Measurements from ENCODE around the gene PIAS4. TPM values are rescaled to one million over a fixed set of nuclear protein-coding genes. Genes with fewer than 3 reads are reported as not detected.
A peak's percentile ranks its signal among the peaks of the same experiment; 100 is the strongest.
"Not testable (repeated sequence)": the region's sequence is repeated elsewhere in the genome, so short reads cannot be mapped to it uniquely, and the experiment has no call there.

PIAS4 gene
- total RNA-seq, 2 donors from 2014 or later, result 32.8 to 39.1 TPM

DNA sequence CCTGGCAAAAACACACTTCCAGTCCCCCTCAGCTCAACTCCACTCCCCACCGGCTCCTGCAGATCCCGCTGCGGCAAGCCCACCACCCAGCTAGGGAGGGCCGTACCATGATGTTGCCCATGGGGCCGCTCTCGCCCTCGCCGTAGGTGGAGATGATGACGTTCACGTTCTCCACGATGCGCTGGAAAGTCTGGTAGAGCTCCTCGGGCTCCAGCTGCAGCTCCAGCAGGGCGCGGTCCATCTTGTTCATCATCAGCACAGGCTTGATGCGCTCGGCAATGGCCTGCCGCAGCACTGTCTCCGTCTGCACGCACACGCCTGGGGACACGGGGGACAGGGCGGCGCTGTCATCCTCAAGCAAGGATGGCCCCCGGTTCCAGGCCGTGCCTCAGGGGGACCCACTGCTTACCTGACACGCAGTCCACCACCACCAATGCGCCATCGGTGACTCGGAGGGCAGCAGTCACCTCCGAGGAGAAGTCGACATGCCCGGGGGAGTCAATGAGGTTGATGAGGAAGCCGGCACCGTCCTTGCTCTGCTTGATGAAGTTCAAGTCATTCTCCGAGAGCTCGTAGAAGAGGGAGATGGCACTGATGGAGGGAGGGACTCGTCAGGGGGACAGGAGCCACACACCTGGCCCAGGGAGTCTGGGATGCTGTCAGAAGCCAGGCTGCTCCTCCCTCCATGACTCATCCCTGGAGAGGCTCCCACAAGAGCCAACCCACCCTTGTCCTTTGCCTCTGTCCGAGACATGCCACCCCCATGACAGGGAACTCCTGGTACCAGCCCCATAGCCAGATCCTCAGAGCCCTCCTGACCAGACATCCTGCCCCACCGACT is 24.6 kb upstream of the PIAS4 start:
- Mint-ChIP-seq H3K36me3 (ENCODE audit: low read depth) (peaks cover 77% of the 10 kb centered on the region), H3K4me1 (peaks cover 28% of the 10 kb centered on the region), H3K4me3 (peak overlapping the region; percentile 98), H3K27me3 (no peaks in the 10 kb centered on the region), H3K27ac (peak overlapping the region; percentile 97), H3K9me3 (no peaks in the 10 kb centered on the region)
- no peak for ATAC-seq (replicated peaks)

- Mint-ChIP-seq H3K9me3 (no peaks in the 10 kb centered on the region), H3K36me3 (ENCODE audit: low read depth) (peaks cover 71% of the 10 kb centered on the region), H3K4me3 (peak overlapping the region; percentile 98), H3K27ac (peak overlapping the region; percentile 97), H3K27me3 (no peaks in the 10 kb centered on the region), H3K4me1 (peaks cover 28% of the 10 kb centered on the region)
- ATAC-seq (replicated peaks), result no peak
Measured at GRCh38 chr19:3983542-3983914, 24.0 kb upstream of the PIAS4 start.

DNA sequence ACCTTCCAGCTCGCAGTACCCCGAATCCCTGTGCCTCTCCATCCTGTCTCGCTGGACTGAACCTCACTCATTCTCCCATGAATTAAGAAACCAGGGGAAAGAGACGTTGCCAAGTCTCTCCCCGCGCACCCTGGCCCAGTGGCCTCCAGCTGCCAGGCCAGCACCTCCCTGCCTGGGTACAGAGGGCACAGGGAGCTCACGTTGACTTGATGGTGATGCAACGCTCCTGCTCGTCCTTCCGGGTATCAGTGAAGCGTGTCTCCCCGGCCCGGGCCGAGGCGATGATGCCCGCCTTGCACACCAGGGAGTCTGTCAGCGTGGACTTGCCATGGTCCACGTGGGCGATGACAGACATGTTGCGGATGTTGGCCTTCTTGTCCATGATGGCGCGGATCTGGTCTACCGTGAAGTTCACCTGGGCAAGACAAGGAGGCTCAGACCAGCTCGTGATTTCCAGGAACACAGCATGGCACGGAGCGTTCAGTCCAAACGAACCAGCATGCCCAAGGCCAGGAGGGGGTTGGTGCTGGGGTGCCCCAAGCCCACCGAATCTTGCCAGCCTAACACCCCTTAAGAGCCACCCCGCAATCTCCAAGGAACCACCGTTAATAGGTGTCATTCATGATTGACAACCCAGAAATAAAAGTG is 23.5 kb upstream of the PIAS4 start:
- Mint-ChIP-seq H3K9me3 (no peaks in the 10 kb centered on the region), H3K27ac (peak overlapping the region; percentile 97), H3K27me3 (no peaks in the 10 kb centered on the region), H3K4me3 (peak overlapping the region; percentile 98), H3K36me3 (ENCODE audit: low read depth) (peaks cover 66% of the 10 kb centered on the region), H3K4me1 (peaks cover 28% of the 10 kb centered on the region)
- ATAC-seq (replicated peaks), result no peak

GRCh38 chr19:3984584-3984907 is 23.0 kb upstream of the PIAS4 start:
- Mint-ChIP-seq H3K27me3 (no peaks in the 10 kb centered on the region), H3K9me3 (no peaks in the 10 kb centered on the region), H3K4me3 (peak overlapping the region; percentile 98), H3K4me1 (peaks cover 28% of the 10 kb centered on the region), H3K36me3 (ENCODE audit: low read depth) (peaks cover 61% of the 10 kb centered on the region), H3K27ac (peak overlapping the region; percentile 97)
- ATAC-seq (replicated peaks), result no peak

DNA sequence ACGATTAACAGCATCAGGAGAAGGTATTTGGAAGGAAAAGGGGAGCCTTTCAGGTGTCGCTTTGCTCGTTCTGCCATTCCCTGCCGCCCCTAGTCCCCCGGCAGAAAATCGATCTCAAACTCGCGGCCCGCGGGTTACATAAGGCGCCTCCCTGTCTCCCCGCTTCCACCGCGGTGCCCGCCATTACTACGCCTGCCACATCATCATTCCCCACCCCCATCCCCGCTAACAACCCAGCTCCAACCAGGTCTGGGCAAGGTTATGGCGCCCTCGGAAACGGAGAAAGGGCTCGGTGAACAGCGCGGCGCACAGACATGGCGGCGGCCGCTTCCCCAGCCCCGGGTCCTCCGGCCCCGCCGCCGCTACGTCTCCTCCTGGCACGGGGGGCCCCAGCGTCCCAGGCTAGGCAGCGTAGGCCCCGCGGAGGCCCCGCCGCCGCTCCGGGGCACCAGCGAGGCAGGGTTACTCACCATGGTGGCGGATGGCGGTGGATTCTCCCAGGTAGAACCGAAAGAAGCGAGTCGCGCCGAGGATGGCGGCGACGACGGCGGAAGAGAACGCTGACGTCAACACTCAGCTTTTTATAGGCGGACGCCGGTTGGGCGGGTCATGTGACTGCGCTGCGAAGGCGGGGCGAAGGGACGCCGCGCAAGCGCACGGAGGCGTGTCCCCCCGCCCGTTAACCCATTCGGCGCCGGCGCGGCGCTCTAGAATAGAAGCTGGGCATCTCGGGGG is 22.5 kb upstream of the PIAS4 start, which contains the start of gene EEF2:
TSS of gene EEF2 (minus strand) at position 556 of the 735 bp plus-strand sequence. CDS start at position 473, 83 bp downstream.
- Mint-ChIP-seq H3K27ac (peak within 1 kb of the TSS; percentile 97), H3K4me1 (peaks cover 28% of the 10 kb centered on the region), H3K9me3 (no peaks in the 10 kb centered on the region), H3K36me3 (ENCODE audit: low read depth) (peaks cover 55% of the 10 kb centered on the region), H3K4me3 (peak within 1 kb of the TSS; percentile 98), H3K27me3 (no peaks in the 10 kb centered on the region)
- peak; percentile 50 for ATAC-seq (replicated peaks)

DNA sequence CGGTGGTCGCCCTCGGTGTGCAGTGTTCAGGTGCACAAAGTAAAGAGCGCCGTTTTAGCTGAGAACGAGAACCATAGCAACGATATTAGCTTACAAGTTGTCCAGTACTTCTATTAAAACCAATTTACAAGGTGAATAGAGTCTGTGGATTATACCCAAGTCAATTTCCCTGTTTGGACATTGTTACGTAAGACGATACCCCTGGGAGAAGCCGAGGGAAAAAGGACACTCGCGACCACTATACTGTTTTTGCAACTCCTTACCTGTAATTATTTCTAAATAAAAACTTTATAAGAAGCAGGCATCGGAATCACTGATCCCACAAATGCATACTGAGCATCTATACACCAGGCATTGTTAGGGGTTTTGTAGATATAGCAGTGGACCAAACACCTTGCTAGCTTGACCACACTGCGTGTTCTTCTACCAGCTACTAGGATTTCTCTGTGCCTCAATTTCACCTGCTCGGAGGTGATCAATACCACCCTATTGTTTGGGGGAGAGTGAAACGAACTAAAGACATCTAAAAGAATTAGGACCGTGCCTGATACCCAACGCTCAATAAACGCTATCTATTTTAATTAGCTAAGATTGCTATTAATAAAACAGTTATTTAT is 21.8 kb upstream of the PIAS4 start:
- Mint-ChIP-seq H3K27me3 (no peaks in the 10 kb centered on the region), H3K4me1 (peaks cover 31% of the 10 kb centered on the region), H3K9me3 (no peaks in the 10 kb centered on the region), H3K4me3 (peak overlapping the region; percentile 98), H3K27ac (peak overlapping the region; percentile 97), H3K36me3 (ENCODE audit: low read depth) (peaks cover 49% of the 10 kb centered on the region)
- no peak for ATAC-seq (replicated peaks)

DNA sequence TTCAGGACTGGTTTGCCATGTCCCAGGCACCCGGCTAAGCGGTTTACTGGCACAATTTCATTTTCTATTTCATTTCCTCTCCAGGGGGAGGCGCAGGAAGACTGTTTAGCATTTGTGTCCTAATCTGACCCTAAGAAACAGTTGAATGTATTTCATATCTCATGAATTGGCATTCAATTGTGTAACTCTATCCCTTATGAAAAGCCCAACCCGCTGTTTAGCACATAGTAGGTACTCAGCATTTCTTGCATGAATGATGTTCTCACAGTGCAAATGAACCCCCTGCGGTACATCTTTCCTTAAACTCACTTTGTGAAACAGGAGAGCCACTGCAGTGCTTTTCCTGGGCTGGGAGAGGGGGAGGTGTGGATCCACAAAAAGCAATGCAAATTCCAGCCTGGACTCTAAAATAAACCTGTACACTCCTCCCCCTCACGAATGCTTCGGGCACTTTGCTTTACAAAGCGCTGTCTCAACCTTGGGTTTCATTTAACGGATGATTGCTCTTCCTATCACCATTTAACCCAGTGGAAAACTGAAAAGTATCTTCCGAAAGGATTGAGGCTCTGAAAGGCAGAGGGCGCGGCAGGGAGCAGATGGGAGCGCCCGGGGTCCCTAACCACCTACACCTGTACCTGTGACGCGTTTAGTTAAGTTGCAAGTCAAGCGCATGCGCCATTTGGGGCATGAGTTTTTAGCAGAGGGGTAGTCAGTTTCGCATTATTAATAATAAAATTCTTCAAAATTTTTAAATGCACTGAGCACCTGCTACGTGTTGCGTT is 21.1 kb upstream of the PIAS4 start:
- Mint-ChIP-seq H3K9me3 (no peaks in the 10 kb centered on the region), H3K4me3 (peak overlapping the region; percentile 98), H3K4me1 (peaks cover 29% of the 10 kb centered on the region), H3K36me3 (ENCODE audit: low read depth) (peaks cover 42% of the 10 kb centered on the region), H3K27ac (peak overlapping the region; percentile 97), H3K27me3 (no peaks in the 10 kb centered on the region)
- ATAC-seq (replicated peaks), result peak; percentile 41

GRCh38 chr19:3987619-3988371 is 19.7 kb upstream of the PIAS4 start:
- Mint-ChIP-seq H3K27me3 (no peaks in the 10 kb centered on the region), H3K9me3 (no peaks in the 10 kb centered on the region), H3K36me3 (ENCODE audit: low read depth) (peaks cover 28% of the 10 kb centered on the region), H3K27ac (peak overlapping the region; percentile 71), H3K4me1 (peaks cover 26% of the 10 kb centered on the region), H3K4me3 (peak overlapping the region; percentile 98)
- peak; percentile 22 for ATAC-seq (replicated peaks)

GRCh38 chr19:3990815-3991117 is 16.8 kb upstream of the PIAS4 start:
- ATAC-seq (replicated peaks), result no peak
- peak overlapping the region; percentile 90 for H3K4me3 Mint-ChIP-seq
- H3K36me3 Mint-ChIP-seq (ENCODE audit: low read depth), result no peaks in the 10 kb centered on the region
- peak overlapping the region; percentile 91 for H3K27ac Mint-ChIP-seq
- no peaks in the 10 kb centered on the region for H3K27me3 Mint-ChIP-seq
- H3K4me1 Mint-ChIP-seq, result peaks cover 14% of the 10 kb centered on the region
- H3K9me3 Mint-ChIP-seq, result no peaks in the 10 kb centered on the region

DNA sequence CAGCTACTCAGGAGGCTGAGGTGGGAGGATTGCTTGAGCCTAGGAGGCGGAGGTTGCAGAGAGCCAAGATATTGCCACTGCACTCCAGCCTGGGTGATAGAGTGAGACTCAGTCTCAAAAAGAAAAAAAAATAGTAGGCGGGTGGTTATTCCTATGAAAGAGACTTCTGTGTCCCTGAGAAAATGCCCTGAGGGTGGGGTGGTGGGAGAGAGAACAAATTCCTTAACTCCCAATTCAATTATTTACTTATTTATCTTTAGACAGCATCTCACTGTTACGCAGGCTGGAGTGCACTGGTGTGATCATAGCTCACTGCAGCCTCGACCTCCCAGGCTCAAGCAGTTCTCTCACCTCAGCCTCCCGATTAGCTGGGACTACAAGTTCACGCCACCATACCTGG is 11.9 kb upstream of the PIAS4 start:
- Mint-ChIP-seq H3K36me3 (ENCODE audit: low read depth) (no peaks in the 10 kb centered on the region), H3K4me3 (no peak overlapping the region), H3K27me3 (no peaks in the 10 kb centered on the region), H3K4me1 (peaks cover 4% of the 10 kb centered on the region), H3K27ac (no peak overlapping the region), H3K9me3 (no peaks in the 10 kb centered on the region)
- ATAC-seq (replicated peaks), result no peak

GRCh38 chr19:3998667-3999412 is 8.7 kb upstream of the PIAS4 start:
- not testable (repeated sequence) for H3K4me3 Mint-ChIP-seq; H3K27ac Mint-ChIP-seq; H3K4me1 Mint-ChIP-seq; H3K27me3 Mint-ChIP-seq; ATAC-seq (replicated peaks); H3K36me3 Mint-ChIP-seq (ENCODE audit: low read depth); H3K9me3 Mint-ChIP-seq

- not testable (repeated sequence) for H3K36me3 Mint-ChIP-seq (ENCODE audit: low read depth); H3K4me3 Mint-ChIP-seq; H3K9me3 Mint-ChIP-seq; H3K4me1 Mint-ChIP-seq; ATAC-seq (replicated peaks); H3K27me3 Mint-ChIP-seq; H3K27ac Mint-ChIP-seq
Measured at GRCh38 chr19:4000798-4001197, 6.7 kb upstream of the PIAS4 start.

GRCh38 chr19:4005436-4005835 is 2.1 kb upstream of the PIAS4 start:
- not testable (repeated sequence) for H3K27me3 Mint-ChIP-seq; H3K4me1 Mint-ChIP-seq; H3K36me3 Mint-ChIP-seq (ENCODE audit: low read depth); H3K9me3 Mint-ChIP-seq; ATAC-seq (replicated peaks); H3K27ac Mint-ChIP-seq
- peak overlapping the region; percentile 21 for H3K4me3 Mint-ChIP-seq
